Left lung (tissue), 10 donors: ENCODE data around the gene DNM3. TPM values are rescaled to one million over a fixed set of nuclear protein-coding genes. Genes with fewer than 3 reads are reported as not detected.
"Not testable (repeated sequence)": the region's sequence is repeated elsewhere in the genome, so short reads cannot be mapped to it uniquely, and the experiment has no call there.

Experiments
- ATAC-seq: fragments of 200-7000 bp; cut with Tn5 transposase; one replicate; pipeline ENCODE4 v1.9.1; 2020; ENCODE audit warnings: moderate library complexity
- DNase-seq, 4 donors: peaks; one replicate each; pipeline ENCODE4 v3.0.0-alpha.2; 2013 to 2020
- H3K27ac ChIP-seq, 2 donors: fragments of 200-600 bp; sonication (generic) in 1 of 2; one replicate each; pipeline versions ENCODE4 v1.5.0 to v1.8.0; 2020 to 2021
- H3K27me3 ChIP-seq, 2 donors: fragments of 200-600 bp; sonication (generic) in 1 of 2; one replicate each; pipeline versions ENCODE4 v1.5.0 to v1.8.0; 2020 to 2021
- H3K36me3 ChIP-seq, 2 donors: fragments of 200-600 bp; sonication (generic) in 1 of 2; one replicate each; pipeline versions ENCODE4 v1.5.0 to v1.8.0; 2020 to 2021
- H3K4me1 ChIP-seq, 2 donors: fragments of 200-600 bp; one replicate each; pipeline ENCODE4 v1.8.0; 2021
- H3K4me3 ChIP-seq, 2 donors: fragments of 200-600 bp; sonication (generic) in 1 of 2; one replicate each; pipeline versions ENCODE4 v1.5.0 to v1.8.0; 2020 to 2021; ENCODE audit warnings: mild to moderate bottlenecking in 1 of 2
- H3K9me3 ChIP-seq, 2 donors: fragments of 200-600 bp; sonication (generic) in 1 of 2; one replicate each; pipeline versions ENCODE4 v1.5.0 to v1.8.0; 2020 to 2021
- CTCF ChIP-seq, 2 donors: fragments of 200-600 bp; sonication (generic) in 1 of 2; IDR thresholded peaks; one replicate each; pipeline versions ENCODE4 v1.5.0 to v1.8.0; 2021; ENCODE audit warnings: antibody characterized with exemption in 2 of 2
- intact Hi-C, 2 donors: fragments of 100-400 bp; cut with DNase I; formaldehyde crosslinking; loops; one replicate each; pipeline versions ENCODE4 v1.11.2 to v1.14.2; 2022
- polyA plus RNA-seq, 6 donors: library from polyadenylated mRNA; unstranded; fragments of 120-200 nt; gene quantifications; one replicate each; pipeline ENCODE4 v1.2.1, GENCODE V29; 2013; ENCODE audit not compliant: insufficient read length in 6 of 6
- total RNA-seq, 2 donors: library from RNA; stranded (reverse); fragmentation: NEBNext Ultra II Directional; extraction: Animal tissue kit (Norgen Biotek cat#: 25700); gene quantifications; one replicate each; pipeline ENCODE4 v1.2.1, GENCODE V29; 2021
- donor health status: DM: no; HTN: yes; CAD: no.
- donor health status: DM: no; HTN: no; CAD: no.

DNM3 gene
- total and polyA plus RNA-seq, 8 donors = 5.2 to 7.7 (median 6.3) TPM

GRCh38 chr1:172051898-172052297, 210.6 kb downstream of the DNM3 start:
- Histone ChIP-seq H3K27me3 (no peaks in the 10 kb centered on the region), H3K36me3 (no peaks in the 10 kb centered on the region), H3K4me3 (no peak overlapping the region), H3K4me1 (no peaks in the 10 kb centered on the region), H3K27ac (no peak overlapping the region), H3K9me3 (no peaks in the 10 kb centered on the region)
- no peak for TF ChIP-seq CTCF (IDR thresholded peaks at IDR 0.05)
- DNase-seq = no peak
- ATAC-seq = no peak
- intact Hi-C loops = no loop called here

GRCh38 chr1:172054172-172054571, 212.9 kb downstream of the DNM3 start:
- Histone ChIP-seq H3K36me3 (no peaks in the 10 kb centered on the region), H3K27me3 (no peaks in the 10 kb centered on the region), H3K27ac (no peak overlapping the region), H3K4me1 (no peaks in the 10 kb centered on the region), H3K9me3 (no peaks in the 10 kb centered on the region), H3K4me3 (no peak overlapping the region)
- TF ChIP-seq CTCF (IDR thresholded peaks at IDR 0.05) = no peak
- intact Hi-C loops = no loop called here
- DNase-seq (no peak), ATAC-seq (no peak)

DNA sequence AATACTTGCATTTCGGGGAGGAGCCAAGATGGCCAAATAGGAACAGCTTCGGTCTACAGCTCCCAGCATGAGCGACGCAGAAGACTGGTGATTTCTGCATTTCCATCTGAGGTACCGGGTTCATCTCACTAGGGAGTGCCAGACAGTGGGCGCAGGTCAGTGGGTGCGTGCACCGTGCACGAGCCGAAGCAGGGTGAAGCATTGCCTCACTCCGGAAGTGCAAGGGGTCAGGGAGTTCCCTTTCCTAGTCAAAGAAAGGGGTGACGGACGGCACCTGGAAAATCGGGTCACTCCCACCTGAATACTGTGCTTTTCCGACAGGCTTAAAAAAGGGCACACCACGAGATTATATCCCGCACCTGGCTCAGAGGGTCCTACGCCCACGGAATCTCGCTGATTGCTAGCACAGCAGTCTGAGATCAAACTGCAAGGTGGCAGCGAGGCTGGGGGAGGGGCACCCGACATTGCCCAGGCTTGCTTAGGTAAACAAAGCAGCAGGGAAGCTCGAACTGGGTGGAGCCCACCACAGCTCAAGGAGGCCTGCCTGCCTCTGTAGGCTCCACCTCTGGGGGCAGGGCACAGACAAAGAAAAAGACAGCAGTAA, 214.6 kb downstream of the DNM3 start:
- ATAC-seq, intact Hi-C loops, H3K27me3 ChIP-seq, DNase-seq, H3K27ac ChIP-seq, H3K4me1 ChIP-seq, H3K36me3 ChIP-seq, H3K9me3 ChIP-seq, H3K4me3 ChIP-seq: not testable (repeated sequence)

DNA sequence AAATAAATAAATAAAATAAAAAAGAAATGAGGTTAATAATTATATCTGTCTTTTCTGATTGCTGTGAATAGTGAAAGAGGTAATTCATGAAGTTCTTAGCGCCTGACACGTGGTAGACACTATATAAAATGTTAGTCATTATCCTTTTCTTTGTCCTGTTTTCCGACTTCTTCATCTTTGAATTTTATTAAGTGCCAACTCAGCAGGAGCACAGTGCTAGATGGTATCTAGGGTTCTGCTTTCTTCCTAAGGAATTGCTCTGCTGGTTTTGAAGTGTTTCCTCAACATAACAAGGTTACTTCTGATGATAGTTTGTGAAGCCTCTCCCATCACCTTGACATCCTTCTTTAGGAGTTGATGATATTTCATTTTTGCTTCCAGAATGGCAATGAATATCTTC, 227.0 kb downstream of the DNM3 start:
- Histone ChIP-seq H3K4me1 (no peaks in the 10 kb centered on the region), H3K9me3 (no peaks in the 10 kb centered on the region), H3K36me3 (no peaks in the 10 kb centered on the region), H3K27ac (no peak overlapping the region), H3K4me3 (no peak overlapping the region), H3K27me3 (no peaks in the 10 kb centered on the region)
- intact Hi-C loops = no loop called here
- no peak for ATAC-seq
- no peak for TF ChIP-seq CTCF (IDR thresholded peaks at IDR 0.05)
- no peak for DNase-seq

DNA sequence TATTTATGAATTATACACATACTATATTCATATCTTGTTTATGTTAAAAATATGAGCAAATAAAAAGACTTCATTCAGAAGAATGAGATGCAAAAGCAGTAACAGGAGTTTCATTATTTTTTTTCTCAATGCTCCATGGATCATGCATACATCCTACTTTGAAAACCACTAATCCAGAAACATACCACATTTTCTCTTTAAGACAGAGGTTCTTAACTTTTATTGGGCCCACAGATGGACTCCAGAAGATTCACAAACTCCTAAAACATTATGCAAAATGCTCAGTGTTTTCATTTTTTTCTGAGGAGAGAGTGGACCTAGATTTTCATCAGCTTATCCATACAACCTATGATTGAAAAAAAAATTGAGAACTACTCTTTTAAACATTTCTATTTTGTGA, 227.8 kb downstream of the DNM3 start:
- no peak for TF ChIP-seq CTCF (IDR thresholded peaks at IDR 0.05)
- no peaks in the 10 kb centered on the region for H3K4me1 ChIP-seq
- H3K27me3 ChIP-seq = no peaks in the 10 kb centered on the region
- intact Hi-C loops = no loop called here
- ATAC-seq (no peak), DNase-seq (no peak)
- H3K9me3 ChIP-seq = no peaks in the 10 kb centered on the region
- no peak overlapping the region for H3K4me3 ChIP-seq
- H3K27ac ChIP-seq = peak overlapping the region in 1 of 2 donors; percentile 34
- H3K36me3 ChIP-seq = no peaks in the 10 kb centered on the region

DNA sequence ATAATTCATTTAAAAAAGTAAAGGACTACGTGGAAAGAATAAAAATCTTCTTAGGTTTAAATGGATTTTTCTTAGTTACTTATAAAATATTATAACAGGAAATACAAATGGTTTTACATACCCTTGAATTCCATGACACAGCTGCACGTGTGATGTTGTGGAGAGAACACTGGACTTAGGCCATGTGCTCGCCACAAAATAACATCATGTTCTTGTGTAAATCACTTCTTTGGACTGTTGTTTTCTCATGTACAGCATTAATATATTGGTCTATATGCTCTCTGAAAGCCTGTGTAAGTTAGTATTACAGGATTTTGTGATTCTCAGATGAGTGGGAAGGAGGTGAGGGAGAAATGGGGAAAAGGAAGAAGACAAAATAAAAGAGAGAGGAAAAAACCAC, 228.2 kb downstream of the DNM3 start:
- H3K36me3 ChIP-seq = no peaks in the 10 kb centered on the region
- peak overlapping the region in 1 of 2 donors; percentile 34 for H3K27ac ChIP-seq
- DNase-seq (no peak), ATAC-seq (no peak)
- intact Hi-C loops = no loop called here
- H3K9me3 ChIP-seq = peaks cover 0 to under 1% of the 10 kb centered on the region in 2 donors
- no peak for TF ChIP-seq CTCF (IDR thresholded peaks at IDR 0.05)
- H3K27me3 ChIP-seq = no peaks in the 10 kb centered on the region
- H3K4me1 ChIP-seq = no peaks in the 10 kb centered on the region
- no peak overlapping the region for H3K4me3 ChIP-seq
